ENCODE results near the gene SMYD4. TPM values are rescaled to one million over a fixed set of nuclear protein-coding genes. Genes with fewer than 3 reads are reported as not detected.
"Not testable (repeated sequence)": the region's sequence is repeated elsewhere in the genome, so short reads cannot be mapped to it uniquely, and the experiment has no call there.

SMYD4 gene
- total RNA-seq, 2 experiments from 2014 or later, result 19.7 to 19.8 TPM

- ATAC-seq (no peak), DNase-seq (no peak)
- Mint-ChIP-seq H3K36me3 (ENCODE audit: low read depth) (no peaks in the 10 kb centered on the region), H3K9me3 (ENCODE audit: low read depth) (no peaks in the 10 kb centered on the region), H3K27me3 (no peaks in the 10 kb centered on the region), H3K27ac (no peak overlapping the region), H3K4me3 (no peak overlapping the region), H3K4me1 (no peaks in the 10 kb centered on the region)
- intact Hi-C loops (cut with DNase I, micrococcal nuclease), result no loop called here
- ChIA-PET POLR2A (interaction anchor here (0.8 kb wide), 1 partner anchor 15 kb away, joined by 3 read pairs; no protein-coding TSS in a partner anchor), CTCF (interaction anchor here (0.6 to 0.7 kb wide), 2 partner anchors 23 to 85 kb away, joined by 3 read pairs; no protein-coding TSS in a partner anchor)
Observed at GRCh38 chr17:1754430-1755112, 75.1 kb downstream of the SMYD4 start.

- ChIA-PET CTCF (interaction anchor here (0.6 kb wide), 1 partner anchor 23 kb away, joined by 3 read pairs; no protein-coding TSS in a partner anchor), POLR2A (interaction anchor here (0.8 kb wide), 1 partner anchor 16 kb away, joined by 3 read pairs; no protein-coding TSS in a partner anchor)
- H3K4me1 Mint-ChIP-seq, result no peaks in the 10 kb centered on the region
- H3K4me3 Mint-ChIP-seq, result no peak overlapping the region
- H3K36me3 Mint-ChIP-seq (ENCODE audit: low read depth), result no peaks in the 10 kb centered on the region
- no peak overlapping the region for H3K27ac Mint-ChIP-seq
- H3K27me3 Mint-ChIP-seq, result no peaks in the 10 kb centered on the region
- no peaks in the 10 kb centered on the region for H3K9me3 Mint-ChIP-seq (ENCODE audit: low read depth)
- DNase-seq (no peak), ATAC-seq (no peak)
- intact Hi-C loops (cut with DNase I, micrococcal nuclease), result no loop called here
Observed at GRCh38 chr17:1753767-1754429, 75.8 kb downstream of the SMYD4 start.

- no peaks in the 10 kb centered on the region for H3K36me3 Mint-ChIP-seq (ENCODE audit: low read depth)
- H3K9me3 Mint-ChIP-seq (ENCODE audit: low read depth), result no peaks in the 10 kb centered on the region
- no peak overlapping the region for H3K27ac Mint-ChIP-seq
- ATAC-seq, result no peak
- no peak overlapping the region for H3K4me3 Mint-ChIP-seq
- H3K27me3 Mint-ChIP-seq, result no peaks in the 10 kb centered on the region
- intact Hi-C loops (cut with DNase I, micrococcal nuclease), result no loop called here
- no peak for DNase-seq
- H3K4me1 Mint-ChIP-seq, result no peaks in the 10 kb centered on the region
- ChIA-PET POLR2A (interaction anchor here (0.7 kb wide), 1 partner anchor 11 kb away, joined by 3 read pairs; no protein-coding TSS in a partner anchor), CTCF (no interaction called here)
Observed at GRCh38 chr17:1752425-1753262, 77.1 kb downstream of the SMYD4 start.

- intact Hi-C loops (cut with DNase I, micrococcal nuclease), result no loop called here
- H3K4me1 Mint-ChIP-seq, result no peaks in the 10 kb centered on the region
- H3K27ac Mint-ChIP-seq, result no peak overlapping the region
- H3K4me3 Mint-ChIP-seq, result no peak overlapping the region
- POLR2A ChIA-PET, result no interaction called here
- no peak for ATAC-seq
- H3K36me3 Mint-ChIP-seq (ENCODE audit: low read depth), result no peaks in the 10 kb centered on the region
- CTCF ChIA-PET, result interaction anchor here (0.6 kb wide), 1 partner anchor 57 kb away, joined by 3 read pairs; no protein-coding TSS in a partner anchor
- no peaks in the 10 kb centered on the region for H3K27me3 Mint-ChIP-seq
- no peak for DNase-seq
- no peaks in the 10 kb centered on the region for H3K9me3 Mint-ChIP-seq (ENCODE audit: low read depth)
Observed at GRCh38 chr17:1750628-1751027, 79.1 kb downstream of the SMYD4 start.

GRCh38 chr17:1746975-1747543 is 82.6 kb downstream of the SMYD4 start:
- POLR2A ChIA-PET, result no interaction called here
- Mint-ChIP-seq H3K27ac (no peak overlapping the region), H3K27me3 (no peaks in the 10 kb centered on the region), H3K4me1 (no peaks in the 10 kb centered on the region), H3K36me3 (ENCODE audit: low read depth) (no peaks in the 10 kb centered on the region), H3K4me3 (no peak overlapping the region), H3K9me3 (ENCODE audit: low read depth) (no peaks in the 10 kb centered on the region)
- no peak for DNase-seq
- intact Hi-C loops (cut with DNase I, micrococcal nuclease), result no loop called here
- no peak for ATAC-seq
- CTCF ChIA-PET, result interaction anchor here (0.6 to 0.7 kb wide), 2 partner anchors 11 to 551 kb away, joined by 3 read pairs; no protein-coding TSS in a partner anchor

- POLR2A ChIA-PET, result interaction anchor here (0.8 kb wide), 1 partner anchor 1000 kb away, joined by 3 read pairs; no protein-coding TSS in a partner anchor
- DNase-seq, result no peak
- H3K9me3 Mint-ChIP-seq (ENCODE audit: low read depth), result no peaks in the 10 kb centered on the region
- no peak overlapping the region for H3K4me3 Mint-ChIP-seq
- intact Hi-C loops (cut with DNase I, micrococcal nuclease), result no loop called here
- CTCF ChIA-PET, result no interaction called here
- no peak for ATAC-seq
- H3K27ac Mint-ChIP-seq, result no peak overlapping the region
- no peaks in the 10 kb centered on the region for H3K36me3 Mint-ChIP-seq (ENCODE audit: low read depth)
- H3K4me1 Mint-ChIP-seq, result no peaks in the 10 kb centered on the region
- H3K27me3 Mint-ChIP-seq, result no peaks in the 10 kb centered on the region
Observed at GRCh38 chr17:1745513-1746020, 84.1 kb downstream of the SMYD4 start.

GRCh38 chr17:1744551-1745512 is 84.9 kb downstream of the SMYD4 start:
- H3K27me3 Mint-ChIP-seq, result no peaks in the 10 kb centered on the region
- no peak for DNase-seq
- H3K9me3 Mint-ChIP-seq (ENCODE audit: low read depth), result no peaks in the 10 kb centered on the region
- H3K27ac Mint-ChIP-seq, result no peak overlapping the region
- POLR2A ChIA-PET, result no interaction called here
- no peak for ATAC-seq
- intact Hi-C loops (cut with DNase I, micrococcal nuclease), result no loop called here
- H3K36me3 Mint-ChIP-seq (ENCODE audit: low read depth), result no peaks in the 10 kb centered on the region
- H3K4me1 Mint-ChIP-seq, result no peaks in the 10 kb centered on the region
- CTCF ChIA-PET, result no interaction called here
- H3K4me3 Mint-ChIP-seq, result no peak overlapping the region

- DNase-seq (no peak), ATAC-seq (no peak)
- Mint-ChIP-seq H3K4me3 (no peak overlapping the region), H3K27ac (no peak overlapping the region), H3K27me3 (no peaks in the 10 kb centered on the region), H3K36me3 (ENCODE audit: low read depth) (no peaks in the 10 kb centered on the region), H3K9me3 (ENCODE audit: low read depth) (no peaks in the 10 kb centered on the region), H3K4me1 (no peaks in the 10 kb centered on the region)
- intact Hi-C loops (cut with DNase I, micrococcal nuclease), result no loop called here
- ChIA-PET POLR2A (no interaction called here), CTCF (no interaction called here)
Observed at GRCh38 chr17:1743088-1743439, 86.6 kb downstream of the SMYD4 start.

- Mint-ChIP-seq H3K9me3 (ENCODE audit: low read depth) (no peaks in the 10 kb centered on the region), H3K27me3 (no peaks in the 10 kb centered on the region), H3K4me3 (no peak within 1 kb of the TSS), H3K4me1 (peaks cover under 1% of the 10 kb centered on the region), H3K27ac (no peak within 1 kb of the TSS), H3K36me3 (ENCODE audit: low read depth) (no peaks in the 10 kb centered on the region)
- ChIA-PET POLR2A (no interaction called here), CTCF (no interaction called here)
- no peak for ATAC-seq
- no peak for DNase-seq
- intact Hi-C loops (cut with DNase I, micrococcal nuclease), result no loop called here
Observed at GRCh38 chr17:1742371-1743087, 87.2 kb downstream of the SMYD4 start, which contains the start of gene SERPINF2. TSS of gene SERPINF2 (plus strand) at chr17:1742871. CDS start at chr17:1744996, 2,125 bp downstream.

- H3K36me3 Mint-ChIP-seq (ENCODE audit: low read depth); POLR2A ChIA-PET; CTCF ChIA-PET; H3K27ac Mint-ChIP-seq; H3K27me3 Mint-ChIP-seq; H3K4me3 Mint-ChIP-seq; ATAC-seq; H3K4me1 Mint-ChIP-seq; intact Hi-C loops (cut with DNase I, micrococcal nuclease); DNase-seq; H3K9me3 Mint-ChIP-seq (ENCODE audit: low read depth): not testable (repeated sequence)
Observed at GRCh38 chr17:1741899-1742298, 87.8 kb downstream of the SMYD4 start.

Data from activated CD4-positive, alpha-beta T cell treated with anti-CD3 and anti-CD28 coated beads for 36 hours (primary cell).